Measurements from ENCODE around the gene SNX33.
"Not testable (repeated sequence)": the region's sequence is repeated elsewhere in the genome, so short reads cannot be mapped to it uniquely, and the experiment has no call there.

Gene SNX33

GRCh38 chr15:75702436-75702835, 54.7 kb downstream of the SNX33 start:
- no peak for DNase-seq

- not testable (repeated sequence) for DNase-seq
Observed at GRCh38 chr15:75703440-75704262, 55.9 kb downstream of the SNX33 start.

- no peak for DNase-seq
Observed at GRCh38 chr15:75704263-75704615, 56.5 kb downstream of the SNX33 start.

GRCh38 chr15:75704618-75705017, 56.9 kb downstream of the SNX33 start:
- no peak for DNase-seq

GRCh38 chr15:75705375-75705774, 57.7 kb downstream of the SNX33 start:
- not testable (repeated sequence) for DNase-seq

- DNase-seq: no peak
Observed at GRCh38 chr15:75705854-75706681, 58.4 kb downstream of the SNX33 start.

DNA sequence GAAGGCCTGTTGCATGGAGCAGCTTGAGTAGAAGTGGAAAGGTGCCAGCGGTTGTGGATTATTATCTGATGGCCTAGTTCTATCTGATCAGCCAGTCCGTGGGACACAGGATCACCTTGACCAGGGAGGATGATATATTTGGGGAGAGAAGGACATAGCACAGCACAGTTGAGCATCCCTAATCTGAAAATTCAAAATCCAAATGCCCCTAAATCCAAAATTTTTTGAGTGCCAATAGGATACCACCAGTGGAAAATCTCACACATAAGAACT, 58.9 kb downstream of the SNX33 start:
- no peak for DNase-seq

DNA sequence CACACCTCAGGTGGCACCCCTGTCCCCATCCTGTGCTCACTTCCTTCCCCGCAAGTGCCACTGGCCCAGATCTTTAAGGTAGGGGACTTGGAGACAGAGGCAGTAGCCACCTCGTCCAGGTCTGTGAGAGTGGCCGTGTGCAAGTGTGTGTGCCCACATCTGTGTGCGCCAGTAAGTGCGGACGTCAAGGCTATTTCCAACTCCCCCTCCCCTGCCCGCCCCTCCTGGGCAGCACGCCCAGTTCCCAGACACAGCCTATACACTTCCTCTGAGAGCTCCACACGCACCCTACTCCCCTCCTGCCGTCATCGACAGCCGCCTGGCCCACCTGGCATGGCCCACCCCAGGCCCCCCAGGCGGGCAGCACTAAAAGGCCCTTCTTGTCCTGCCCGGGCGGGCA, 61.7 kb downstream of the SNX33 start:
- DNase-seq: not testable (repeated sequence)

DNA sequence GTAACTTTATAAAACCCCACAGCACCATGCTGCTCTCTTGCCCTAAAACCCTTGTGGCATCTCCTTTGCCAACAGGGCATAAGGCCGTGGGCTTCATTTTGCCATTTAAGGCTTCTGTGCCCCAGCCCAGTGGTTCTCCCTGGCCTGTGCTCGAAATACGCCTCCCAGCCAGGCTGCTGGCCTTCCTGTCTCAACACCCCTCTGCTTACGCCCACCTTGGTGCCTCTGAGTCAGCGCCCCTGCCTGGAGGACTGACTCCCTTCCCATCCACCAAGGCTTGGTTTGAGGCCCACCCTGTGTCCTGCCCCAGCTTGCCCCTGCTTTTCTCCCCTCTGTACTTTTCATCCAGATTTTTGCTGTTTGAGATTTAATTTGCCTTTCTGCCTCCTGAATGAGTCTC, 63.2 kb downstream of the SNX33 start:
- not testable (repeated sequence) for DNase-seq

DNA sequence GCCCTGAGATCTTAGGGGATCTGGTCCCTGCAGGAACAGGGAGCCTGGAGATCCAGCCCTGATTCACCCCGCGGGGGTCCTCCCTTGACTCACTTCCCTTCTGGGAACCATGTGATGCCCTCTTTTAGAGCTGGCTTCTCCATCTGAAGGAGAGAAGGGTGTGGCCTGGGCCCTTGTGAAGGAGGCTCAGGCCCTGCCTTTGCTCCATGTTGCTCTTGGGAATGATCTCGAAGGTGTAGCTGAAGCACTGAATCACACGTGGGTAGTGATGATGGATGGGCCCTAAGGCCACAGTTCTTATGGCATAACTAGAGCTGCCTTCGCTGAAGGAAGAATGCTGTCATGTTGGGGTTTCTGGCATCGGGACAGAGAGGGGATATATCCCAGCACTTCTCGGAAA, 63.8 kb downstream of the SNX33 start:
- DNase-seq: not testable (repeated sequence)
